AG10803 (cell line): ENCODE results near the gene CACNG1.
"Not testable (repeated sequence)": the region's sequence is repeated elsewhere in the genome, so short reads cannot be mapped to it uniquely, and the experiment has no call there.

Source experiments
- DNase-seq: peaks from one replicate; pipeline ENCODE4 v3.0.0; 2010; ENCODE audit warnings: low read depth
- H3K4me3 ChIP-seq: 2 replicates; pipeline ENCODE4 v1.5.1; 2011; ENCODE audit warnings: mild to moderate bottlenecking, low read length, control low read depth
- TF ChIP-seq, protein P1 (sequence below): conservative IDR thresholded peaks from 2 replicates; pipeline ENCODE4 v1.5.1; 2011; ENCODE audit warnings: mild to moderate bottlenecking, low read length, control low read depth, inconsistent platforms

The CACNG1 gene

DNA sequence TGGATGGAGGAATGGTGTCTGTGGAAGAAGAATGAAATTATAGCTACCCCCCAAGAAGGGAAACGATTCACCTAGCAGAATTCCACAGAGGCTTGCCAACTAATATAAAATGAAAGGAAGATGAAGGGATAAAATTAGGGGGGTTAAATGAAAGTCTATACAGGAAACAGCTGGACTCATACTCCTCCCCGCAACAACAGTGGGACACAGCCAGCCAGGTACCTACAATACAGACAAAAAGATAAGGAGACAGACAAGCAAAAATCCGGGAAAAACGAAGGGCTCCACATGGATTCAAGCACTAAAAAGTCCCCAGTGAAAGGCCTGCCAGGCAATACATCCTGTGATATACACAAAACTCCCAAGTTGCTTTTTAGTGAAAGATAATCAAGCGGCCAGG is 47.9 kb downstream of the CACNG1 start:
- no peak overlapping the region for H3K4me3 ChIP-seq
- DNase-seq: no peak
- TF ChIP-seq, protein P1, sequence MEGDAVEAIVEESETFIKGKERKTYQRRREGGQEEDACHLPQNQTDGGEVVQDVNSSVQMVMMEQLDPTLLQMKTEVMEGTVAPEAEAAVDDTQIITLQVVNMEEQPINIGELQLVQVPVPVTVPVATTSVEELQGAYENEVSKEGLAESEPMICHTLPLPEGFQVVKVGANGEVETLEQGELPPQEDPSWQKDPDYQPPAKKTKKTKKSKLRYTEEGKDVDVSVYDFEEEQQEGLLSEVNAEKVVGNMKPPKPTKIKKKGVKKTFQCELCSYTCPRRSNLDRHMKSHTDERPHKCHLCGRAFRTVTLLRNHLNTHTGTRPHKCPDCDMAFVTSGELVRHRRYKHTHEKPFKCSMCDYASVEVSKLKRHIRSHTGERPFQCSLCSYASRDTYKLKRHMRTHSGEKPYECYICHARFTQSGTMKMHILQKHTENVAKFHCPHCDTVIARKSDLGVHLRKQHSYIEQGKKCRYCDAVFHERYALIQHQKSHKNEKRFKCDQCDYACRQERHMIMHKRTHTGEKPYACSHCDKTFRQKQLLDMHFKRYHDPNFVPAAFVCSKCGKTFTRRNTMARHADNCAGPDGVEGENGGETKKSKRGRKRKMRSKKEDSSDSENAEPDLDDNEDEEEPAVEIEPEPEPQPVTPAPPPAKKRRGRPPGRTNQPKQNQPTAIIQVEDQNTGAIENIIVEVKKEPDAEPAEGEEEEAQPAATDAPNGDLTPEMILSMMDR: no peak

GRCh38 chr17:67092710-67093109 is 48.4 kb downstream of the CACNG1 start:
- DNase-seq: not testable (repeated sequence)

GRCh38 chr17:67093348-67093747 is 49.0 kb downstream of the CACNG1 start:
- DNase-seq: no peak
- TF ChIP-seq, protein P1: no peak
- no peak overlapping the region for H3K4me3 ChIP-seq

More at GRCh38 chr17:67092710-67093109, 48.4 kb downstream of the CACNG1 start:
- not testable (repeated sequence) for H3K4me3 ChIP-seq

DNA sequence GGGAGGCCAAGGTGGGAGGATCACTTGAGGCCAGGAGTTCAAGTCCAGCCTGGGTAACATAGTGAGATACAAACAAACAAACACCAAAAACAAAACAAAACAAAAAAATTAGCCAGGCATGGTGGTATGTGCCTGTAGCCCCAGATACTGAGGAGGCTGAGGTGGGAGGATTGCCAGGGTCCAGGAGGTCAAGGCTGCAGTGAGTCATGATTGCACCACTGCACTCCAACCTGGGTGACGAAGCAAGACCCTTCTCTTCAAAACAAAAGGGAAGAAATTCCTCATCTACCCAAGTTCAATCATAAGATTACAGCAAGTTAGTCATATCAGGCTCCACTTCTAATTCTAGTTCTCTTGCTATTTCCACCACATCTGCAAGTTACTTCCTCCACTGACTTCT is 50.9 kb downstream of the CACNG1 start:
- peak; percentile 70 for DNase-seq
- not testable (repeated sequence) for H3K4me3 ChIP-seq

DNA sequence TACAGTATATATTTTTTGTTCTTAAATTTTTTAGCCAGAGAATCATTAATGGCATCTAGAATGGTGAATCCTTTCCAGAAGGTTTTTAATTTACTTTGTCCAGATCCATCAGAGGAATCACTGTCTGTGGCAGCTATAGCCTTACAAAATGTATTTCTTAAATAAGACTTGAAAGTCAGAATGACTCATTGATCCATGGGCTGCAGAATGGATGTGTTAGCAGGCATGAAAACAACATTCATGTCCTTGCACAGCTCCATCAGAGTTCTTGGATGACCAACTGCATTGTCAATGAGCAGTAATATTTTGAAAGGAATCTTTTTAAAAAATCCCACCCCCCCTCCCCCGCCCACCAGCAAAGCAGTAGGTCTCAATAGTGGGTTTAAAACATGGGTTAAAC is 51.4 kb downstream of the CACNG1 start:
- peak; percentile 16 for DNase-seq

DNA sequence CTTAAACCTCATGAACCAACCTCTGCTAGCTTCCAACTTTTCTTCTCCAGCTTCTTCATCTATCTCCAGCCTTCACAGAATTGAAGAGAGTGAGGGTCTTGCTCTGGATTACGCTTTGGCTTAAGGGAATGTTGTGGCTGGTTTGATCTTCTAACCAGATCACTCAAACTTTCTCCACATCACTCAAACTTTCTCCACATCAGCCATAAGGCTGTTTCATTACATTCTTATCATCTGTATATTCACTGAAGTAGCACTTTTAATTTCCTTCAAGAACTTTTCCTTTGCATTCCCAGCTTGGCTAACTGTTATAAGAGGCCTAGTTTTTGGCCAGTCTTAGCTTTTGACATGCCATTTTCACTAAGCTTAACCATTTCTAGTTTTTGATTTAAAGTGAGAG is 52.3 kb downstream of the CACNG1 start:
- H3K4me3 ChIP-seq: no peak overlapping the region
- TF ChIP-seq, protein P1: no peak
- DNase-seq: no peak

More for the DNA sequence above, 51.4 kb downstream of the CACNG1 start:
- TF ChIP-seq, protein P1: no peak
- H3K4me3 ChIP-seq: no peak overlapping the region

GRCh38 chr17:67098006-67098405 is 53.7 kb downstream of the CACNG1 start:
- H3K4me3 ChIP-seq: no peak overlapping the region
- DNase-seq: no peak
- TF ChIP-seq, protein P1: no peak

DNA sequence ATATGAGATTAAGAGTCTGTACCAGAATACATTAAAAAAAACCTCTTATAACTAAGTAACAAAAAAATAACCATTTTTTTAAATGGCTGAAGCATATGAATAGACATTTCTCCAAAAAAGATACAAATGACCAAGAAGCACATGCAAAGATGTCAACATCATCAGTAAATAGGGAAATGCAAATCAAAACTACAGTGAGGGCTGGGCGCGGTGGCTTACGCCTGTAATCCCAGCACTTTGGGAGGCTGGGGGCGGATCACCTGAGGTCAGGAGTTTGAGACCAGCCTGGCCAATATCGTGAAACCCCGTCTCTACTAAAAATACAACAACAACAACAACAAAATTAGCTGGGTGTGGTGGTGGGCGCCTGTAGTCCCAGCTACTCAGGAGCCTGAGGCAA is 60.3 kb downstream of the CACNG1 start:
- DNase-seq, H3K4me3 ChIP-seq: not testable (repeated sequence)

GRCh38 chr17:67105213-67105612 is 60.9 kb downstream of the CACNG1 start:
- TF ChIP-seq, protein P1: no peak
- H3K4me3 ChIP-seq: no peak overlapping the region
- DNase-seq: peak; percentile 83
